Sciatic nerve (tissue), 2 donors: ENCODE results near the gene ST7. TPM values are rescaled to one million over a fixed set of nuclear protein-coding genes. Genes with fewer than 3 reads are reported as not detected.

ENCODE experiments used
- ATAC-seq: fragments of 200-7000 bp; cut with Tn5 transposase; one replicate; pipeline ENCODE4 v1.9.1; 2020; ENCODE audit warnings: mild to moderate bottlenecking, moderate library complexity
- DNase-seq: peaks from one replicate; pipeline ENCODE4 v3.0.0-alpha.2; 2020; ENCODE audit warnings: low spot score
- intact Hi-C: fragments of 100-400 bp; cut with DNase I; formaldehyde crosslinking; loops from one replicate; pipeline ENCODE4 v1.14.2; 2022
- total RNA-seq: library from RNA; stranded (reverse); fragmentation: NEBNext Ultra II Directional; extraction: Animal tissue kit (Norgen Biotek cat#: 25700); gene quantifications from one replicate; pipeline ENCODE4 v1.2.1, GENCODE V29; 2021
- donor health status: DM: no; HTN: no; CAD: no.
- donor health status: DM: no; HTN: no; CAD: no.

The ST7 gene
- total RNA-seq, 1 donor from 2014 or later, result 19.7 TPM

- ATAC-seq (no peak), DNase-seq (no peak)
- intact Hi-C loops, result no loop called here
Observed at GRCh38 chr7:117152213-117153007, 199.1 kb downstream of the ST7 start.

DNA sequence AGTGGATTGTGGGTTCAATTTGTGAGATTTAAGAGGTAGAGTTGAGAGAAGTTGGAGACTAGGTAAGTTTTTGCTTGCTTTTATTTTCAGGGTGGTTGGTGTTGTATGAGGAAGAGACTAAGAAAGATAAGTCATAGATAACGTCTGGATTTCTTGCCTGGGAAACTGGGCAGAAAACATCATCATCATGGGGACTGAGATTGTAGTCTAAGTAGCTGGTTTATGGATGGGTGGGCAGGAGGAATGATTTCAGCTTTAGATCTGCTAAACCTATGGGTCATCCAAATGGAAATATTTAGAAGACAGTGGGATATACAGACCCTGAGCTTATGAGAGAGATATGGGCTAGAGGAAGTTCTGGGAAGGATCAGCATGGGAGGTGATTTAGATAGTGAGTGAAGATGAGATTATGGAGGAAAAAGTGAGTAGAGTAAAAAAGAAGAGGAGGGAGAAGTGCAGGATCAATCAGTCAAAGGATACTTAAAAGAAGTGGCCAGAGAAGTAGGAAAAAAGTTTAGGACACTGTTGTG is 199.8 kb downstream of the ST7 start:
- no peak for ATAC-seq
- intact Hi-C loops, result no loop called here
- no peak for DNase-seq

GRCh38 chr7:117154721-117155120 is 201.4 kb downstream of the ST7 start:
- DNase-seq (no peak), ATAC-seq (no peak)
- intact Hi-C loops, result no loop called here

GRCh38 chr7:117155694-117156093 is 202.4 kb downstream of the ST7 start:
- DNase-seq (no peak), ATAC-seq (no peak)
- intact Hi-C loops, result no loop called here

DNA sequence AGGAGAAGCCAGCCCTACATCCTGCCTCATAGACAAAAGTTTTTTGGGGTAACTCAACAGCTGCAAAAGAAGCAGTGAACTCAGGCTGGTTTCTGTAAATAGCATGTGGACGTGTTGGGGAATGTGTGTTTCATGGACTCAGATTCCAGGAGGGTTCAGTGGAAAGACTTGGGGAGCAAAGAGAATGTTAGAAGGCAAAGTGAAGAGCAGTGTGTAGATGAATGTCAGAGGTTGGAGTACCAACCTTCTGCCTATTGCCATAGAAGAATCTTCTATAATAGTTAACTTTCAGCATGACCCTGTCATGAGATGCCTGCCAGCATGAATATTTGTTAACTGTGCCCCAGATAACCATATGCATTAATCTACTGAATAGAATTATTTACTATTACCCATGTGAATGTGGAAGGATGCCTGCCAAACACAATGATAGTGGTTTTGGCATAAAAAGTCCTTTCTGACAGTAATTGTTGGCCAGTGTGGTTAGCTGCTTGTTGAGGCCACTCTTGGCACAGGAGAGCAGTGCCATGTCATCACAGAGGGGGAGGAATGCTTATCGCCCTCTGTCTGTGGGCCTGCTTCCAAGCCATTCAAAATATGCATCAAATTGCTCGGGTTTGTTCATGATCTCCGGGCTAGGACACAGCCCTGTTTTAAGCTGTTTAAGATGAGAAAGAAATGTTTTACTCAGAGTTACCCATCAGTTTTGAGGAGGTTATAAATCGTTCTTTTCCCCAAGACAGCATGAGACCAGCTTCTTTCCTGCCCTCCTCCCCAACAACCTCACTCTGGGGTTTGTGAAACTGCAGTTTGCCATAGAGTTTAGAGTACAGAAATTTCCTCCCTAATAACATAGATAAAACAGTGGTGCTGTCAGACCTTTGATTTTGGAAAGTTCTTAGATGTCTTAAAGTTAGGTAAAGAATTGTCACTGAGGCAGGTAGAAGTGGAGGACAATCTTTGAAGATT is 204.2 kb downstream of the ST7 start:
- intact Hi-C loops, result no loop called here
- ATAC-seq (peak; percentile 84), DNase-seq (peak; percentile 63)

- no peak for ATAC-seq
- intact Hi-C loops, result no loop called here
- no peak for DNase-seq
Observed at GRCh38 chr7:117158941-117159697, 205.8 kb downstream of the ST7 start.

GRCh38 chr7:117163101-117163500 is 209.8 kb downstream of the ST7 start:
- DNase-seq, result no peak
- no peak for ATAC-seq
- intact Hi-C loops, result no loop called here

DNA sequence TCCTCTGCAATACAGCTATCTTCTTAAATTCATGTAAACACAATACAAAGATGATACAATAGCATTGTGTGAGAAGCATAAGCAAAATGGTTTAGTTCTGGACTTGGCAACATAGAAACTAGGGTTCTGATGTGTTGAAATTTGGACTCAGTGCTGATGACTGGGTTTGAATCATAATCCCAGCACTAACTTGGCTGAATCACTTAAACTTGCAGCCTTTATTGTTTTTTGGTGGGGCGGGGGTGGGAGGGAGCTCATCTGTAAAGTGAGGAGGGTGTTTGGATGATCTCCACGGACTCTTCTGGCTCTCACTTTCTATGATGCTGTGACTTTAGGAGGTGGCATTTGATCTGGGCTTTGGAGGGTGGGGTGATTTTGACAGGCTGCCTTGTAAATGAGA is 211.3 kb downstream of the ST7 start:
- no peak for ATAC-seq
- intact Hi-C loops, result no loop called here
- DNase-seq, result no peak

- no peak for DNase-seq
- ATAC-seq, result peak; percentile 72
- intact Hi-C loops, result no loop called here
Observed at GRCh38 chr7:117165656-117166055, 212.4 kb downstream of the ST7 start.

- DNase-seq (no peak), ATAC-seq (no peak)
Observed at GRCh38 chr7:117169907-117170306, 216.6 kb downstream of the ST7 start.

GRCh38 chr7:117171106-117171505 is 217.8 kb downstream of the ST7 start:
- DNase-seq (no peak), ATAC-seq (no peak)
- intact Hi-C loops, result no loop called here

More at GRCh38 chr7:117169907-117170306, 216.6 kb downstream of the ST7 start:
- intact Hi-C loops, result no loop called here

DNA sequence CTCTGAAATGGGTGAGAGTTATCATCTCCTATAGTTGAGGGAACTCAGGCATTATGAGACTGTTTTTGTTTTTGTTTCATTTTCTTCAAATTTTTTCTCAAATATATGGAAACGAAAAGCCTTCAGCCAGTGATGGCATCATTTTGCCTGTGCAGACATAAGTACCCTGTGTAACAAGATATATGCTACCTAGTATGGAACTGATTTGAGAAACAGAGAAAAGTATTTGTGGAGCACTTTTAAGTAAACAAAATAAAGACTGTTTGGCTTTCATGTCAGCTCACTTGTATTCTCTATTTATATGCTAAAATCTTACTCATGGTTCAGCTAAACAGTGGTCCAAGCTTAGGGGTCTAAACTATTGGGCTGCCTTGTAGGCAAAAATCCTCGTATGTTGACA is 219.0 kb downstream of the ST7 start:
- DNase-seq, result no peak
- no peak for ATAC-seq
- intact Hi-C loops, result no loop called here

DNA sequence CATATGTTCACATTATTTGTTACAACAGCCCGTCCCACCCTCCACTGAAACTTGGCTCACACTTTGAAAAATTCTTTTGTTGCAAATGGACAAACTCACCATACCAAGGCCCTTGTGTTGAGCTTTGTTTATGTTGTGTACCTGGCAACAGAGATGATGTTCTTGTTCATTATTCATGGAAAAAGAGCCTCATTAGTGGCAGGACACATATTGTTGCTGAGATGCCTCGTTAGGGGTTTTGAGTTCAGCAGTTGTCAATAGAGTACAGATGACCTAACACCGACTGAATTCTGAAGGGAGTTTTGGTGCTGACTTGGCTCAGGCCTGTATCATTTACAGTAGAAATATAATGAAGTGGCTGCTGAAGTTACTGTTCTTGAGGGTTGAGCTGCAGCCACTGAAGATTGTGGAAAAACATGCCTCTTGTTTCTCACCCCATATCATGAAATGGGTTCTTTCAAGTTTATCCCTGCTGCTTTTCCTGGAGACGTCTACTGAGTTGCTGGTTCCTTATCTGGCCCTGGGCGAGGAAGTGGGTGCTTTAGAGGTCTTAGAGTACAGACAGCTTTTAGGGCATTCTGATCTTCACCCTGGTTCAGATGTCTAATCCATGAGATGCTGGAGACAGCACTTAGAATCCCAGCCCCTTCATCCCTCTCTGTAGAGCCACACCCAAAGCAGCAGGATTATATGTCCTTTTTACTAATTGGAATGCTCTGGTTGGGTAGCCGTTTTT is 219.9 kb downstream of the ST7 start:
- ATAC-seq, result no peak
- DNase-seq, result no peak
- intact Hi-C loops, result no loop called here

DNA sequence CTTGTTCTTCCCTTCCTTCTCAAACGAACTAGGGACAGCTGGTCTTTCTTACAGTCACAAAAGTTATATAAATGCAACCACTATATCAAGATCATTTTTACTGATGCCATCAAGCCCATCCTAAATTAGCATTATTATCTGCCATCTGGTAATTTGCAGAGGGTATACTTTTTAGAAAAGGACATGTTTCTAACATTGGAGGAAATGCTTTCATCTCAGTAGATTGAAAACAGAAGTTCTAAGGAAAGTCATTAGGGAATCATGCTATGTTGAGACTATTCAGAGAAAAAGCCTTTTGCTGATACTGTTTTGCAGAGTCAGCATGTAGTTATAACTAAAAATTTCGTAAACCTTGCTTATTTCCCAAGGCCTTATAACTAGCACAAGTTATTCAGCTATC is 222.9 kb downstream of the ST7 start:
- no peak for DNase-seq
- intact Hi-C loops, result no loop called here
- no peak for ATAC-seq

DNA sequence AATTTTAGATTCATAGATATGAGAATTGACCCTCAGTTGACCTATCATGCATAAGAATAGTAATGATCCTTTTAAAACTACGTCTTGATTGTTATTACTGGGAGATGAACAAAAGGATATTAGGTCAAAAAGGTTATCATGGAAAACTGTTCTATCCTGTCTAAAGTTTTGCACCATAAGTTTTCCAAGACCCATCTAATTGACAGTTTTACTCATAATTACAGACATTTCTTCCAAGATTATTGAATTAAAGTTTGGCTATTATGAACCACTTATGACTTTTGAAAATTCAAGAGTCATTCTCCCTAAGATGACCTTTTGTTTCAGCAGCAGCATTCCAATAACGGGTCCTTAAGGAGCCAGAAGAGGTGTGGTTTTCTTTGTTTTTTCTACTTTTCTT is 225.3 kb downstream of the ST7 start:
- intact Hi-C loops, result no loop called here
- ATAC-seq, result no peak

DNA sequence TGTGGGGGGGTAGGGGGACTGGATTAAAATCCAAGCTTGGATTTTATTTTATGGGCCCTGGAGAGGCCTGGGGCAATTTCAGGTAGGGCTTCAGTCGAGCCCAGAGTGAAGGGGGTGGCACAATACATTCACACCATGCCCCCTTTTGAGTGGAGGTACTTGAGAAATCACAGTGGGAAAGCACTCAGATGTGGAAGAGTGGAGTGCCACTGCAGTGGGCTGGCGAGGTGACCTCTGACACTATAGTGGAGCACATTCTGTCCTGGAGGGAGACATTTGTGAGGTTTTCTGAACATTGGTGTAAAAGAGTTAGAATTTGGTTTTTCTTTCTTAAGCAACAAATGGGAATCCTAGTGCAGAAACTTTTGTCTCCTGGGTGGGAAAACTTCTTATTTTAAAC is 226.4 kb downstream of the ST7 start:
- intact Hi-C loops, result no loop called here
- ATAC-seq (no peak), DNase-seq (no peak)

More for the DNA sequence above, 225.3 kb downstream of the ST7 start:
- DNase-seq, result no peak

GRCh38 chr7:117183729-117184128 is 230.4 kb downstream of the ST7 start:
- DNase-seq, result no peak
- intact Hi-C loops, result no loop called here
- ATAC-seq, result no peak

DNA sequence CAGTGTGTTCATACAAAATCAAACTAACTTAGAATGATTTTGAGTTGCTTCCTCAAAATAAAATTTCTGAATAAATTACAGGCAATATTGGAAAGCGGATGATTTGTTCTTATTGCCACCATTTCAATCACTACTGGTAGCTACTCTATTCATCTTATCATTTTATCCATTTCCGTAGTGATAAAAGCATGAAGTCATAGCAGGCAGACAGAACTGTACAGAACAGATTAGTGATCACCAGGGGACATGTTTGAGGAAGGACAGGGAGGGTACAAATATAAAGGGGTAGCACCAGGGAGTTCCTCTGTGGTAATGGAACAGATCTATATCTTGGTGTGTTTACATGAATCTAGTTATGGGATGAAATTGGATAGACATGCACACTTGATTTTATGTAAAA is 231.1 kb downstream of the ST7 start:
- intact Hi-C loops, result no loop called here
- no peak for ATAC-seq
- no peak for DNase-seq

DNA sequence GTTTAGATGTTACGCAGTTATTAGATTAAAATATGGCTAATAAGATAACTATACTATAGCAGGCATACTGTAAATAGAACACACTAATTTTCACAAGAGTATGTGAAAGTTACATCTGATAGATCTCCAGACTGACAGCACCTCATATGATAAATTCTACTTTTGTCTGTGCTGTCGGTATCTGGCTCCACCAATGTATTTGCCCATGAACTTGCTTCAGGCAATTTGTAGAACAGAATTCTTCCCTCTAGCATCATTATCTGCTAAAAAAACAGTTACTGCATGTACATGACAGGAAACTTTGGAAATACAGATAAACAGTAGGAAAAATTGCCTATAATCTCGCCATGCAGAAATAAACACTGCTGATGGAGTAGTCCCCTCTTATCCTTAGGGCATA is 231.8 kb downstream of the ST7 start:
- DNase-seq (no peak), ATAC-seq (no peak)
- intact Hi-C loops, result no loop called here
